Calu3 (cell line): ENCODE results near the gene NUP210. TPM values are rescaled to one million over a fixed set of nuclear protein-coding genes. Genes with fewer than 3 reads are reported as not detected.

ENCODE experiments used
- BruUV-seq: library from RNA; stranded (reverse); fragments of 400-500 nt; replicated peaks from 2 replicates; lab custom pipeline; 2021; lab: Mats Ljungman, UMichigan
- CTCF ChIA-PET: fragments of 300-600 bp; sonication (Branson Sonifier 250); formaldehyde crosslinking; loops from one replicate; lab custom pipeline; 2022; ENCODE audit warnings: antibody characterized with exemption; lab: Charles Lee
- DNase-seq: peaks from one replicate; pipeline ENCODE4 v3.0.0; 2022
- H3K27ac Mint-ChIP-seq: one replicate; pipeline ENCODE4 v1.8.0; 2022; ENCODE audit warnings: mixed read lengths; ENCODE audit not compliant: unreplicated experiment
- H3K27me3 Mint-ChIP-seq: one replicate; pipeline ENCODE4 v1.8.0; 2022; ENCODE audit warnings: mixed read lengths; ENCODE audit not compliant: unreplicated experiment
- H3K36me3 Mint-ChIP-seq: one replicate; pipeline ENCODE4 v1.8.0; 2022; ENCODE audit warnings: mild to moderate bottlenecking, moderate library complexity, mixed read lengths; ENCODE audit not compliant: insufficient read depth, unreplicated experiment
- H3K4me1 Mint-ChIP-seq: one replicate; pipeline ENCODE4 v1.8.0; 2022; ENCODE audit warnings: mild to moderate bottlenecking, low read depth, mixed read lengths; ENCODE audit not compliant: unreplicated experiment
- H3K4me3 Mint-ChIP-seq: one replicate; pipeline ENCODE4 v1.8.0; 2022; ENCODE audit warnings: mild to moderate bottlenecking, low read depth, moderate library complexity, mixed read lengths; ENCODE audit not compliant: unreplicated experiment
- H3K9me3 Mint-ChIP-seq: one replicate; pipeline ENCODE4 v1.8.0; 2022; ENCODE audit warnings: low read depth, mixed read lengths; ENCODE audit not compliant: unreplicated experiment
- CTCF ChIP-seq: fragments of 200-600 bp; IDR thresholded peaks from one replicate; pipeline ENCODE4 v1.8.0; 2022; ENCODE audit warnings: antibody characterized with exemption; ENCODE audit not compliant: unreplicated experiment
- intact Hi-C: fragments of 100-400 bp; cut with micrococcal nuclease; formaldehyde crosslinking; loops from one replicate; pipeline ENCODE4 v1.10.0; 2022; ENCODE audit not compliant: unreplicated experiment
- total RNA-seq: library from RNA; stranded (reverse); gene quantifications from 2 replicates; pipeline ENCODE4 v1.2.3, GENCODE V29; 2022

Gene NUP210
- total RNA-seq, 1 experiment from 2014 or later = 76.9 TPM

- CTCF ChIA-PET = interaction anchor here (0.5 kb wide), 1 partner anchor 454 kb away, joined by 3 read pairs; no protein-coding TSS in a partner anchor
- TF ChIP-seq CTCF = no peak
- no TSS peak for BruUV-seq
- H3K9me3 Mint-ChIP-seq = no peaks in the 10 kb centered on the region
- no peak overlapping the region for H3K27ac Mint-ChIP-seq
- no peaks in the 10 kb centered on the region for H3K36me3 Mint-ChIP-seq
- no peak for DNase-seq
- no peak overlapping the region for H3K4me3 Mint-ChIP-seq
- H3K4me1 Mint-ChIP-seq = no peaks in the 10 kb centered on the region
- intact Hi-C loops = no loop called here
- H3K27me3 Mint-ChIP-seq = no peaks in the 10 kb centered on the region
Observed at GRCh38 chr3:13426591-13426990, 6.5 kb upstream of the NUP210 start.

- no peak for TF ChIP-seq CTCF
- intact Hi-C loops = no loop called here
- no peak for DNase-seq
- no TSS peak for BruUV-seq
- Mint-ChIP-seq H3K9me3 (no peaks in the 10 kb centered on the region), H3K4me3 (no peak overlapping the region), H3K36me3 (no peaks in the 10 kb centered on the region), H3K4me1 (no peaks in the 10 kb centered on the region), H3K27me3 (no peaks in the 10 kb centered on the region), H3K27ac (no peak overlapping the region)
- CTCF ChIA-PET = no interaction called here
Observed at GRCh38 chr3:13425689-13426088, 5.6 kb upstream of the NUP210 start.

GRCh38 chr3:13424865-13425617 is 4.9 kb upstream of the NUP210 start:
- TF ChIP-seq CTCF = no peak
- no peak overlapping the region for H3K4me3 Mint-ChIP-seq
- no peaks in the 10 kb centered on the region for H3K27me3 Mint-ChIP-seq
- no peak for DNase-seq
- BruUV-seq = no TSS peak
- CTCF ChIA-PET = no interaction called here
- no peaks in the 10 kb centered on the region for H3K9me3 Mint-ChIP-seq
- no peak overlapping the region for H3K27ac Mint-ChIP-seq
- no peaks in the 10 kb centered on the region for H3K4me1 Mint-ChIP-seq
- no peaks in the 10 kb centered on the region for H3K36me3 Mint-ChIP-seq
- intact Hi-C loops = no loop called here

- H3K36me3 Mint-ChIP-seq = peaks cover 6% of the 10 kb centered on the region
- CTCF ChIA-PET = no interaction called here
- intact Hi-C loops = no loop called here
- no peak for TF ChIP-seq CTCF
- BruUV-seq = no TSS peak
- DNase-seq = no peak
- no peaks in the 10 kb centered on the region for H3K27me3 Mint-ChIP-seq
- no peak overlapping the region for H3K27ac Mint-ChIP-seq
- H3K9me3 Mint-ChIP-seq = no peaks in the 10 kb centered on the region
- no peak overlapping the region for H3K4me3 Mint-ChIP-seq
- H3K4me1 Mint-ChIP-seq = no peaks in the 10 kb centered on the region
Observed at GRCh38 chr3:13424141-13424844, 4.2 kb upstream of the NUP210 start.
